K562 (cell line): Measurements from ENCODE around the gene JMJD1C. TPM values are rescaled to one million over a fixed set of nuclear protein-coding genes. Genes with fewer than 3 reads are reported as not detected.

Experiments used
- ARID2 ChIP-seq: fragments of 450-650 bp; IDR thresholded peaks from 2 replicates; pipeline ENCODE4 v1.6.1; 2017; ENCODE audit warnings: antibody characterized with exemption, mild to moderate bottlenecking
- FOSL1 ChIP-seq: fragments of 200-800 bp; sonication (Bioruptor generic); conservative IDR thresholded peaks from 2 replicates; pipeline ENCODE4 v1.6.1; 2016; ENCODE audit warnings: missing genetic modification characterization, missing compliant biosample characterization
- GATA2 ChIP-seq: sonication (generic); formaldehyde crosslinking; IDR thresholded peaks from 2 replicates; pipeline ENCODE4 v1.4.0; 2020; ENCODE audit warnings: mild to moderate bottlenecking, missing genetic modification reagents
- GATAD2A ChIP-seq: fragments of 450-650 bp; IDR thresholded peaks from 2 replicates; pipeline ENCODE4 v1.6.1; 2017
- HCFC1 ChIP-seq: IDR thresholded peaks from 2 replicates; pipeline ENCODE4 v1.6.1; 2012; ENCODE audit warnings: low read depth, low read length, improper control_type of control experiment
- ILK ChIP-seq: fragments of 450-650 bp; IDR thresholded peaks from 2 replicates; pipeline ENCODE4 v1.6.1; 2016; ENCODE audit warnings: missing genetic modification characterization, low read depth, mild to moderate bottlenecking, missing compliant biosample characterization, moderate library complexity, borderline replicate concordance
- IRF2 ChIP-seq: sonication (generic); formaldehyde crosslinking; IDR thresholded peaks from 2 replicates; pipeline ENCODE4 v1.8.1; 2022; ENCODE audit warnings: mild to moderate bottlenecking, missing genetic modification reagents
- MCM5 ChIP-seq: fragments of 450-650 bp; IDR thresholded peaks from 2 replicates; pipeline ENCODE4 v1.6.1; 2016; ENCODE audit warnings: low read depth
- MYBL2 ChIP-seq, 2 experiments: fragments of 450-650 bp in 1 of 2; sonication (generic) in 1 of 2; formaldehyde crosslinking in 1 of 2; IDR thresholded peaks; 2 replicates each; pipeline versions ENCODE4 v1.6.1 to v1.8.1; 2017 to 2022; ENCODE audit warnings: borderline replicate concordance in 1 of 2, inconsistent platforms in 1 of 2, low read depth in 1 of 2, mild to moderate bottlenecking in 1 of 2, missing genetic modification reagents in 1 of 2, moderate library complexity in 1 of 2
- POLR2AphosphoS2 ChIP-seq: IDR thresholded peaks from 2 replicates; pipeline ENCODE4 v1.6.1; 2012; ENCODE audit warnings: low read length, improper control_type of control experiment
- PTRF ChIP-seq: fragments of 450-650 bp; IDR thresholded peaks from 2 replicates; pipeline ENCODE4 v1.6.1; 2016; ENCODE audit warnings: mild to moderate bottlenecking, missing genetic modification characterization, missing compliant biosample characterization
- TEAD4 ChIP-seq, 2 experiments: sonication (generic) in 1 of 2; formaldehyde crosslinking in 1 of 2; IDR thresholded peaks; 2 replicates each; pipeline versions ENCODE4 v1.6.1 to v1.8.0; 2012 to 2022; ENCODE audit warnings: borderline replicate concordance in 1 of 2, inconsistent platforms in 1 of 2, low read length in 1 of 2, mild to moderate bottlenecking in 1 of 2, missing genetic modification reagents in 1 of 2
- ZNF253 ChIP-seq: fragments of 250-450 bp; sonication (Bioruptor Pico); conservative IDR thresholded peaks from 2 replicates; pipeline ENCODE4 v1.6.1; 2021; ENCODE audit warnings: mild to moderate bottlenecking
- ZNF589 ChIP-seq: fragments of 200-800 bp; sonication (Bioruptor generic); IDR thresholded peaks from 2 replicates; pipeline ENCODE4 v1.6.1; 2016; ENCODE audit warnings: low read depth, missing genetic modification characterization, missing compliant biosample characterization
- ZNF830 ChIP-seq: fragments of 250-450 bp; sonication (Bioruptor Pico); IDR thresholded peaks from 2 replicates; pipeline ENCODE4 v1.5.0; 2021; ENCODE audit warnings: mild to moderate bottlenecking
- polyA plus RNA-seq, 8 experiments: library from polyadenylated mRNA; depleted of rRNA in 4 of 8; stranded (reverse) in 5 of 8; unstranded in 3 of 8; fragments of >200 nt; fragmentation: Nextera tagmentation in 2 of 8; fragmentation: Illumina TruSeq in 1 of 8; extraction: Ambion mirVana in 2 of 8; extraction: Trizol in 1 of 8; gene quantifications; 2 replicates each; pipeline versions ENCODE4 v1.2.1 to v1.2.3, GENCODE V29; 2011 to 2014; ENCODE audit warnings: inconsistent platforms in 1 of 8, missing spikeins in 1 of 8
- total RNA-seq, 7 experiments: library from RNA; depleted of rRNA in 6 of 7; stranded (reverse); fragments of >200 nt in 6 of 7; fragmentation: Illumina TruSeq in 2 of 7; extraction: Trizol in 2 of 7; gene quantifications; 2 replicates each; pipeline versions ENCODE4 v1.2.1 to v1.2.3, GENCODE V29; 2011 to 2021; ENCODE audit warnings: low replicate concordance in 1 of 7
- TF ChIP-seq, protein P1 (sequence below): fragments of 200-800 bp; sonication (Bioruptor generic); IDR thresholded peaks from 2 replicates; pipeline ENCODE4 v1.6.1; 2016; ENCODE audit warnings: missing genetic modification characterization, missing compliant biosample characterization
- TF ChIP-seq, protein P2 (sequence below): fragments of 450-650 bp; IDR thresholded peaks from 2 replicates; pipeline ENCODE4 v1.6.1; 2016; ENCODE audit warnings: mild to moderate bottlenecking
- TF ChIP-seq, protein P3 (sequence below): fragments of 250-450 bp; sonication (Bioruptor Pico); IDR thresholded peaks from 2 replicates; pipeline ENCODE4 v1.8.0; 2021; ENCODE audit warnings: moderate library complexity, mild to moderate bottlenecking, inconsistent platforms

The JMJD1C gene
- total and polyA plus RNA-seq, 9 of the 15 experiments (the other 6 are each of a cell fraction or from before 2014, with no cell fraction given), result 25.3 to 68.0 (median 47.2) TPM

DNA sequence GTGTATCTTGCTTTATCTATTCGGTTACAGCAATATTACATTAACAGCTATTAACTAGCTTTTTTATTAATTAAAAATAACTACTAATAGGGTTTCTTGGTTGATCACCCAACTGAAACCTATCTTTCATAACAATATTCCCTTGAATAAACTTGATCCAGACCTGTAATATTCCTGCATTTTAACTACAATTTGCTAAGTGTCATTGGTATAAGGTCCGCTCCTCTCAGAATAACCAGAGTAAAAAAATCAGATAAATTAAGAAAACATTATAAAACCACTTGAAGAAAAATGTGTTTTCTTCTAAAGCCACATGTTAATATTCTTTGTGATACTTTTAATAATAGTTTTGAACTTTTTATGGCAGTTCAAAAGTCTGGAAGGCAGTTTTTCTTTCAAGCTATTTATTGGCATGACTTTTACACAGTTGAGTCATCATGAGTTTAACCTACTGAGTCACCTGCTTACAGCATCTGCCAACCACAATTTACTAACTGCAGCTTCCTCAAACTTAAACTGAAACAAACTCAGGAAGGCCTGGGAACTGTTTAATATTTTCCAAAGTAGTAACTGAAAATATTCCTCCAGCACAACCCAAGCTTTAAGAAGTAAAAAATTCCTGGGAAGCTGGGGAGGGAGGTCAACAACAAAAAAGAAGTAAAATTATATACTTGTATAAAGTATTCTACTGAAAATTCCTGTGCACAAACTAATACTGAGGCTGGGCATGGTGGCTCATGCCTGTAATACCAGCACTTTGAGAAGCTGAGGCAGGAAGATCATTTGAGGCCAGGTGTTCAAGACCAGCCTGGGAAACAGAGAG, 229.5 kb downstream of the JMJD1C start (continued):
- TF ChIP-seq, protein P1, sequence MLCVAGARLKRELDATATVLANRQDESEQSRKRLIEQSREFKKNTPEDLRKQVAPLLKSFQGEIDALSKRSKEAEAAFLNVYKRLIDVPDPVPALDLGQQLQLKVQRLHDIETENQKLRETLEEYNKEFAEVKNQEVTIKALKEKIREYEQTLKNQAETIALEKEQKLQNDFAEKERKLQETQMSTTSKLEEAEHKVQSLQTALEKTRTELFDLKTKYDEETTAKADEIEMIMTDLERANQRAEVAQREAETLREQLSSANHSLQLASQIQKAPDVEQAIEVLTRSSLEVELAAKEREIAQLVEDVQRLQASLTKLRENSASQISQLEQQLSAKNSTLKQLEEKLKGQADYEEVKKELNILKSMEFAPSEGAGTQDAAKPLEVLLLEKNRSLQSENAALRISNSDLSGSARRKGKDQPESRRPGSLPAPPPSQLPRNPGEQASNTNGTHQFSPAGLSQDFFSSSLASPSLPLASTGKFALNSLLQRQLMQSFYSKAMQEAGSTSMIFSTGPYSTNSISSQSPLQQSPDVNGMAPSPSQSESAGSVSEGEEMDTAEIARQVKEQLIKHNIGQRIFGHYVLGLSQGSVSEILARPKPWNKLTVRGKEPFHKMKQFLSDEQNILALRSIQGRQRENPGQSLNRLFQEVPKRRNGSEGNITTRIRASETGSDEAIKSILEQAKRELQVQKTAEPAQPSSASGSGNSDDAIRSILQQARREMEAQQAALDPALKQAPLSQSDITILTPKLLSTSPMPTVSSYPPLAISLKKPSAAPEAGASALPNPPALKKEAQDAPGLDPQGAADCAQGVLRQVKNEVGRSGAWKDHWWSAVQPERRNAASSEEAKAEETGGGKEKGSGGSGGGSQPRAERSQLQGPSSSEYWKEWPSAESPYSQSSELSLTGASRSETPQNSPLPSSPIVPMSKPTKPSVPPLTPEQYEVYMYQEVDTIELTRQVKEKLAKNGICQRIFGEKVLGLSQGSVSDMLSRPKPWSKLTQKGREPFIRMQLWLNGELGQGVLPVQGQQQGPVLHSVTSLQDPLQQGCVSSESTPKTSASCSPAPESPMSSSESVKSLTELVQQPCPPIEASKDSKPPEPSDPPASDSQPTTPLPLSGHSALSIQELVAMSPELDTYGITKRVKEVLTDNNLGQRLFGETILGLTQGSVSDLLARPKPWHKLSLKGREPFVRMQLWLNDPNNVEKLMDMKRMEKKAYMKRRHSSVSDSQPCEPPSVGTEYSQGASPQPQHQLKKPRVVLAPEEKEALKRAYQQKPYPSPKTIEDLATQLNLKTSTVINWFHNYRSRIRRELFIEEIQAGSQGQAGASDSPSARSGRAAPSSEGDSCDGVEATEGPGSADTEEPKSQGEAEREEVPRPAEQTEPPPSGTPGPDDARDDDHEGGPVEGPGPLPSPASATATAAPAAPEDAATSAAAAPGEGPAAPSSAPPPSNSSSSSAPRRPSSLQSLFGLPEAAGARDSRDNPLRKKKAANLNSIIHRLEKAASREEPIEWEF (CRISPR knock-in tag), result no peak
- TF ChIP-seq MCM5 (no peak), IRF2 (CRISPR knock-in tag) (no peak), PTRF (tag) (no peak), ARID2 (no peak), MYBL2 (IDR thresholded peaks at IDR 0.05; ENCODE audit: low read depth) (peak; percentile 89), MYBL2 (CRISPR knock-in tag; IDR thresholded peaks at IDR 0.05; ENCODE audit: borderline replicate concordance) (no peak), HCFC1 (no peak), ILK (tag) (no peak), ZNF830 (no peak), FOSL1 (tag) (peak; percentile 99), ZNF589 (CRISPR knock-in tag) (0 out of 2 replicates have a peak, but pooled peaks have one; percentile 49), TEAD4 (IDR thresholded peaks at IDR 0.05; ENCODE audit: low read length) (peak; percentile 49; the same call in 1 of the 2 replicates), TEAD4 (CRISPR knock-in tag; IDR thresholded peaks at IDR 0.05; ENCODE audit: borderline replicate concordance) (no peak), GATAD2A (no peak), ZNF253 (no peak), GATA2 (CRISPR knock-in tag) (no peak), POLR2AphosphoS2 (no peak)
- TF ChIP-seq, protein P2, sequence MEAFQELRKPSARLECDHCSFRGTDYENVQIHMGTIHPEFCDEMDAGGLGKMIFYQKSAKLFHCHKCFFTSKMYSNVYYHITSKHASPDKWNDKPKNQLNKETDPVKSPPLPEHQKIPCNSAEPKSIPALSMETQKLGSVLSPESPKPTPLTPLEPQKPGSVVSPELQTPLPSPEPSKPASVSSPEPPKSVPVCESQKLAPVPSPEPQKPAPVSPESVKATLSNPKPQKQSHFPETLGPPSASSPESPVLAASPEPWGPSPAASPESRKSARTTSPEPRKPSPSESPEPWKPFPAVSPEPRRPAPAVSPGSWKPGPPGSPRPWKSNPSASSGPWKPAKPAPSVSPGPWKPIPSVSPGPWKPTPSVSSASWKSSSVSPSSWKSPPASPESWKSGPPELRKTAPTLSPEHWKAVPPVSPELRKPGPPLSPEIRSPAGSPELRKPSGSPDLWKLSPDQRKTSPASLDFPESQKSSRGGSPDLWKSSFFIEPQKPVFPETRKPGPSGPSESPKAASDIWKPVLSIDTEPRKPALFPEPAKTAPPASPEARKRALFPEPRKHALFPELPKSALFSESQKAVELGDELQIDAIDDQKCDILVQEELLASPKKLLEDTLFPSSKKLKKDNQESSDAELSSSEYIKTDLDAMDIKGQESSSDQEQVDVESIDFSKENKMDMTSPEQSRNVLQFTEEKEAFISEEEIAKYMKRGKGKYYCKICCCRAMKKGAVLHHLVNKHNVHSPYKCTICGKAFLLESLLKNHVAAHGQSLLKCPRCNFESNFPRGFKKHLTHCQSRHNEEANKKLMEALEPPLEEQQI, result peak; percentile 85; the same call in 1 of the 2 replicates
- TF ChIP-seq, protein P3, sequence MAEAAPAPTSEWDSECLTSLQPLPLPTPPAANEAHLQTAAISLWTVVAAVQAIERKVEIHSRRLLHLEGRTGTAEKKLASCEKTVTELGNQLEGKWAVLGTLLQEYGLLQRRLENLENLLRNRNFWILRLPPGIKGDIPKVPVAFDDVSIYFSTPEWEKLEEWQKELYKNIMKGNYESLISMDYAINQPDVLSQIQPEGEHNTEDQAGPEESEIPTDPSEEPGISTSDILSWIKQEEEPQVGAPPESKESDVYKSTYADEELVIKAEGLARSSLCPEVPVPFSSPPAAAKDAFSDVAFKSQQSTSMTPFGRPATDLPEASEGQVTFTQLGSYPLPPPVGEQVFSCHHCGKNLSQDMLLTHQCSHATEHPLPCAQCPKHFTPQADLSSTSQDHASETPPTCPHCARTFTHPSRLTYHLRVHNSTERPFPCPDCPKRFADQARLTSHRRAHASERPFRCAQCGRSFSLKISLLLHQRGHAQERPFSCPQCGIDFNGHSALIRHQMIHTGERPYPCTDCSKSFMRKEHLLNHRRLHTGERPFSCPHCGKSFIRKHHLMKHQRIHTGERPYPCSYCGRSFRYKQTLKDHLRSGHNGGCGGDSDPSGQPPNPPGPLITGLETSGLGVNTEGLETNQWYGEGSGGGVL, result no peak
